Measurements from ENCODE around the gene TMEM121.

TMEM121 gene

GRCh38 chr14:105568859-105569766 is 42.7 kb downstream of the TMEM121 start:
- TF ChIP-seq, protein P1, sequence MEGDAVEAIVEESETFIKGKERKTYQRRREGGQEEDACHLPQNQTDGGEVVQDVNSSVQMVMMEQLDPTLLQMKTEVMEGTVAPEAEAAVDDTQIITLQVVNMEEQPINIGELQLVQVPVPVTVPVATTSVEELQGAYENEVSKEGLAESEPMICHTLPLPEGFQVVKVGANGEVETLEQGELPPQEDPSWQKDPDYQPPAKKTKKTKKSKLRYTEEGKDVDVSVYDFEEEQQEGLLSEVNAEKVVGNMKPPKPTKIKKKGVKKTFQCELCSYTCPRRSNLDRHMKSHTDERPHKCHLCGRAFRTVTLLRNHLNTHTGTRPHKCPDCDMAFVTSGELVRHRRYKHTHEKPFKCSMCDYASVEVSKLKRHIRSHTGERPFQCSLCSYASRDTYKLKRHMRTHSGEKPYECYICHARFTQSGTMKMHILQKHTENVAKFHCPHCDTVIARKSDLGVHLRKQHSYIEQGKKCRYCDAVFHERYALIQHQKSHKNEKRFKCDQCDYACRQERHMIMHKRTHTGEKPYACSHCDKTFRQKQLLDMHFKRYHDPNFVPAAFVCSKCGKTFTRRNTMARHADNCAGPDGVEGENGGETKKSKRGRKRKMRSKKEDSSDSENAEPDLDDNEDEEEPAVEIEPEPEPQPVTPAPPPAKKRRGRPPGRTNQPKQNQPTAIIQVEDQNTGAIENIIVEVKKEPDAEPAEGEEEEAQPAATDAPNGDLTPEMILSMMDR (IDR thresholded peaks at IDR 0.05), result no peak

GRCh38 chr14:105570482-105570881 is 44.1 kb downstream of the TMEM121 start:
- TF ChIP-seq, protein P1 (IDR thresholded peaks at IDR 0.05), result no peak

- TF ChIP-seq, protein P1 (IDR thresholded peaks at IDR 0.05), result no peak
Measured at GRCh38 chr14:105576525-105577088, 50.2 kb downstream of the TMEM121 start.

DNA sequence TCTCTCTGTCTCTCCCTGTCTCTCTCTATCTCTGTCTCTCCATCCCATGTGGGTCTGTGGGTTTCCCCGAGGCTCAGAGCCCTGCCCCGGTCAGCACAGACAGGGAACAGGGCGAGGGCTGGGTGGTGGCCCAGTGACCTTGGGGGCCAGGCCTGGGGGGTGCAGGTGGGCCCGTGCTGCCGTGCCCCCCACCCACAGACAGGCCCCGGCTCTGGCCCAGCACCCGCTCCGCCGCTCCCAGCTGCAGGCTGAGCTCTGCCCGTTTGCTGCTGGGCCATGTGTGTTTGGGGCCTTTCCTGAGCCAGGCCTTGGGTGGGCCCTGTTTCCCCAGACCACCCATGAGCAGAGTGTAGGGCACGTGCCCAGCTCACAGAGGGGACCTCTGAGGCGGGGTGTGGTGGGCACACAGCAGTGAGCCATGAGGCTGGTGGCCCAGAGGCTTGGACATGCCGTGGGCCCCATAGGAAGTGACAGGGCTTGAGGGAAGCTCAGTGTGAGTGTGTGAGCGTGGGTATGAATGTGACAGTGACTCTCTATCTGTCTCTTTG is 51.0 kb downstream of the TMEM121 start:
- TF ChIP-seq, protein P1 (IDR thresholded peaks at IDR 0.05), result no peak

- TF ChIP-seq, protein P1 (IDR thresholded peaks at IDR 0.05), result no peak
Measured at GRCh38 chr14:105578070-105578469, 51.7 kb downstream of the TMEM121 start.

Measured in LNCAP (cell line).